Stimulated activated memory B cell treated with anti-CD40 and anti-IgM and Interleukin-4, amounts not matched to agents 10 μg/mL and 1 μg/mL and 100 μg/mL, for 72 hours (primary cell): ENCODE data around the gene MTF1.

Experiments
- ATAC-seq: fragments of 150-1000 bp; cut with Tn5 transposase; 2 replicates; pipeline ENCODE4 v1.10.0; 2021
- H3K27ac Mint-ChIP-seq: one replicate; pipeline ENCODE4 v1.8.0; 2022; ENCODE audit warnings: mild to moderate bottlenecking, mixed read lengths
- H3K27me3 Mint-ChIP-seq: one replicate; pipeline ENCODE4 v1.8.0; 2022; ENCODE audit warnings: mixed read lengths
- H3K36me3 Mint-ChIP-seq: one replicate; pipeline ENCODE4 v1.8.0; 2022; ENCODE audit warnings: mixed read lengths
- H3K4me1 Mint-ChIP-seq: one replicate; pipeline ENCODE4 v1.8.0; 2022; ENCODE audit warnings: mixed read lengths
- H3K4me3 Mint-ChIP-seq: one replicate; pipeline ENCODE4 v1.8.0; 2022; ENCODE audit warnings: mild to moderate bottlenecking, moderate library complexity, mixed read lengths
- H3K9me3 Mint-ChIP-seq: one replicate; pipeline ENCODE4 v1.8.0; 2022; ENCODE audit warnings: mixed read lengths

The MTF1 gene

DNA sequence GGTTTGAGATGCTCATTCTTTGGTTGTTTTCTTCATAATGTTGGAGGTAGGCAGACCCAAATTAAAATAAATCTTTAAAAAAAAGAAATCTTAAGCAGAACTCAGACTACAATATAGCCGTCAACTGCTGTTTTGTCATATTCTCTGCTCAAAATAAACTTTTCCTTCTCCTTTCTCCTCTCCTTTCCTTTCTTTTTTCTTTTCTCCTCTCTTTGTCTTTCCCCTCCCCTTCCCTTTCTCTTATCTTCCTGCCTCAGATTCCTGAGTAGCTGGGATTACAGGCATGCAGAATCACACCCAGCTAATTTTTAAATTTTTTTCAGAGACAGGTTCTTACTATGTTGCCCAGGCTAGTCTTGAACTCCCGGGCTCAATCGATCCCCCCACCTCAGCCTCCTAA, 24.8 kb upstream of the MTF1 start:
- no peak overlapping the region for H3K4me3 Mint-ChIP-seq
- H3K9me3 Mint-ChIP-seq, result no peaks in the 10 kb centered on the region
- no peak for ATAC-seq
- H3K4me1 Mint-ChIP-seq, result no peaks in the 10 kb centered on the region
- no peak overlapping the region for H3K27ac Mint-ChIP-seq
- H3K27me3 Mint-ChIP-seq, result no peaks in the 10 kb centered on the region
- peaks cover 67% of the 10 kb centered on the region for H3K36me3 Mint-ChIP-seq

DNA sequence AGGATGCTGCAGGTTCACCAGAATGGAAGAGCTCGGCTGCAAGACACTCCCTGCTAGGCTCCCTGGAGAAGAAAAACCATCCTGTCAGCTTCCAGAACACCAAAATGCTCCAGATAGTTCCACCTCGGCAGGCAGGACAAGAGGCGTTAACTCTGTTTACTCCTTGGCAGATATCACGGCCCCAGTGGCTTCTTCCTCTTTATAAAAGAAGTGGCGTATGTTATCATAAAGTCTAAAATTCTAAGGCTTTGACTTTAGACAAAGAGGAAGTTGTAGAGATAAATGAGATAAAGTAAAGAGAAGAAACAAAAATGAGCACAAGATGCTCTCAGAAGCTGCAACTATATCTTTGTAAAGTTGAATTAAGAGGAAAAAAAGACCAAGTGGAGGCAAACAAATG, 24.3 kb upstream of the MTF1 start:
- H3K4me3 Mint-ChIP-seq, result no peak overlapping the region
- no peak for ATAC-seq
- H3K36me3 Mint-ChIP-seq, result peaks cover 67% of the 10 kb centered on the region
- H3K27ac Mint-ChIP-seq, result no peak overlapping the region
- no peaks in the 10 kb centered on the region for H3K9me3 Mint-ChIP-seq
- no peaks in the 10 kb centered on the region for H3K27me3 Mint-ChIP-seq
- no peaks in the 10 kb centered on the region for H3K4me1 Mint-ChIP-seq

DNA sequence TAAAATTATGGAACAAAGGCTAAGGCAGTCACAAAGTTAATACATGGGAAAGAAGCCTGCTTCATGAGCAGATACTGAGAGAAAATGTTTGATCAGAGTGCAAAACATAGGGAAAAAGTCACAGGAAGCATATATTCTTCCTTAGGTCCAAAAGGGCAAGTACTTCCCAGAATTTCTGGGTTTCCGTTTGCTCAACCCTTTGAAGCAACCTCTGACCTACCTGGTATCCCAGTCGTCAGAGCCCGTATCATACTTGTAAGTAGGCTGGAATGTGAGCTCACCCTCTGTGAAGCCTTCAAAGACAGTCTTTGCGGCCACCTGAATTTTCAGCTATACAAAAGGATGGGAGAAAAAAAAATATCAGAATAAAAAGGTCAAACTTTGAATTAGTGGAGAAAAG, 20.5 kb upstream of the MTF1 start:
- peaks cover 58% of the 10 kb centered on the region for H3K36me3 Mint-ChIP-seq
- no peaks in the 10 kb centered on the region for H3K27me3 Mint-ChIP-seq
- H3K4me1 Mint-ChIP-seq, result no peaks in the 10 kb centered on the region
- H3K4me3 Mint-ChIP-seq, result no peak overlapping the region
- H3K9me3 Mint-ChIP-seq, result no peaks in the 10 kb centered on the region
- H3K27ac Mint-ChIP-seq, result no peak overlapping the region
- no peak for ATAC-seq

DNA sequence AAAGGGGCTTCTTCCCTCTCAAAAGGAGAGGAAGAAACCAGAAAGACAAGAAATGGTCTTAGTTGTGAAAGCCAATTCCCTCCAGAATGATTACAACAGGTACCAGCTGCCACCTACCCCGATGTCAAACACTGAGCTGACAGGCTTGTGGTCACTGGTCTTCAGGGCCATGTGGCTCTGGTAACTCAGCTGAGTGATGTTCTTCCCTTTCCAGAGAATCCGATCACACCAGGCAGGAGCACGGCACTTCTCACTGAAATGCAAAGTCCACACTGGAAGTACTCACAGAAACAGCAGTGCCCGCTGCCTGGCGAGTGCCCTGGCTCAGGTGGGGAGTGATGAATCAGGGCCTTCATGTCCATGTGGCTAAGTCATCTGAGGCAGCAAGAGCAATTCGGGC, 18.7 kb upstream of the MTF1 start:
- Mint-ChIP-seq H3K27me3 (no peaks in the 10 kb centered on the region), H3K36me3 (peaks cover 58% of the 10 kb centered on the region), H3K4me1 (no peaks in the 10 kb centered on the region), H3K27ac (no peak overlapping the region), H3K9me3 (no peaks in the 10 kb centered on the region), H3K4me3 (no peak overlapping the region)
- no peak for ATAC-seq

DNA sequence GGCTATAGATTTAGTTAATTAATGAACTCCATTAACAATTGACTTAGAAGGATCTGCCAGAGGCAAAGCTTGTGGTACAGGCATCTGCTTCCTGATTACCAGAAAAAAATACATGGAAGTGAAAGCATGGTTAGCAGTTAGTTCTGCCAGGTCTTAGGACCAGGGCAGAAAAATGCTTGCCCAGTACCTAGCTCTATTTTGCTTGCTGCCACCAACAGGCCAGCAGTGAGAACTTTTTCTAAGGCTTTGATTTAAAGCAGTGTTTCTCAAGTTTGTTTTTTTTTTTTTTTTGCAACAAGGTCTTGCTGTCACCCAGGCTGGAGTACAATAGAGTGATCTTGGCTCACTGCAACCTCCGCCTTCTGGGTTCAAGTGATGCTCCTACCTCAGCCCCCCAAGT, 16.4 kb upstream of the MTF1 start:
- no peaks in the 10 kb centered on the region for H3K9me3 Mint-ChIP-seq
- H3K4me3 Mint-ChIP-seq, result no peak overlapping the region
- no peak for ATAC-seq
- peaks cover 44% of the 10 kb centered on the region for H3K36me3 Mint-ChIP-seq
- H3K4me1 Mint-ChIP-seq, result no peaks in the 10 kb centered on the region
- H3K27me3 Mint-ChIP-seq, result no peaks in the 10 kb centered on the region
- no peak overlapping the region for H3K27ac Mint-ChIP-seq

DNA sequence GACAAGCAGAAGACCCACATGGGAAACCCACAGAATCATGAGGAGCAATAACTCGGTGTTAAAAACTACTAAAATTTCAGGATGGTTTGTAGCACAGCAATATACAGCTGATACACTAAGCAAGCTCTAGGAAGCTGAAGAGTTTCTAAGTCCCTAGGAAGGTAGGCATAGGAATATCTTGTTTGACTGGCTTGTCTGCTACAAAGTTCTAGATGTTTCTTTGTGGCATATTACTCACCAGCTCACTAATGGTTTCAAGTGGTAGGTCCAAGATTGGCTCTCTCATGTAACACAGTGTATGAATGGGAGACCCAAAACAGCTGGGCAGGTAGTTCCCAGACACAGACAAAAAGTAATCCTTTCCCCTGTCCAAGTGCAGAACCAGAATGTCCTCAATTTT, 13.3 kb upstream of the MTF1 start:
- peaks cover 58% of the 10 kb centered on the region for H3K36me3 Mint-ChIP-seq
- no peak for ATAC-seq
- H3K9me3 Mint-ChIP-seq, result no peaks in the 10 kb centered on the region
- H3K4me3 Mint-ChIP-seq, result no peak overlapping the region
- no peaks in the 10 kb centered on the region for H3K27me3 Mint-ChIP-seq
- H3K27ac Mint-ChIP-seq, result no peak overlapping the region
- H3K4me1 Mint-ChIP-seq, result no peaks in the 10 kb centered on the region

DNA sequence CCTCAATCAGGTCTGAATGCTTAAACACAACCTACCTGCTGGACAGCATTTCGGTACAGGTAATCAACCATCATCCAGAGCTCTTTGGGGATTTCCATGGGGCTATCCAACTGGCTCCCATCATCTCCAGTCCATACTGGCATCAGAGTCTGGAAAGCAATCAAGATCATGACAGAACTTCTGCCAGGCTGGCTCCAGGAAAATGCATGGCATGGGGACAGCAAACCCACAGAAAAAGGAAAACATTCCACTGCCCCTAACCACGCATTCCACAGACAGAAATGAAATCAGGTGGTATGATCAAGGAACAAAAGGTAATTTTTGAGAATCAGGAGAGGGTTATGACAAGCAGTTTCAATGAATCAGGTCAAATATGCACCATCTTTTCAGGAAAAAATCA, 9.1 kb upstream of the MTF1 start:
- no peaks in the 10 kb centered on the region for H3K27me3 Mint-ChIP-seq
- peaks cover 57% of the 10 kb centered on the region for H3K36me3 Mint-ChIP-seq
- no peak overlapping the region for H3K4me3 Mint-ChIP-seq
- H3K9me3 Mint-ChIP-seq, result no peaks in the 10 kb centered on the region
- H3K27ac Mint-ChIP-seq, result no peak overlapping the region
- ATAC-seq, result no peak
- peaks cover 5% of the 10 kb centered on the region for H3K4me1 Mint-ChIP-seq

DNA sequence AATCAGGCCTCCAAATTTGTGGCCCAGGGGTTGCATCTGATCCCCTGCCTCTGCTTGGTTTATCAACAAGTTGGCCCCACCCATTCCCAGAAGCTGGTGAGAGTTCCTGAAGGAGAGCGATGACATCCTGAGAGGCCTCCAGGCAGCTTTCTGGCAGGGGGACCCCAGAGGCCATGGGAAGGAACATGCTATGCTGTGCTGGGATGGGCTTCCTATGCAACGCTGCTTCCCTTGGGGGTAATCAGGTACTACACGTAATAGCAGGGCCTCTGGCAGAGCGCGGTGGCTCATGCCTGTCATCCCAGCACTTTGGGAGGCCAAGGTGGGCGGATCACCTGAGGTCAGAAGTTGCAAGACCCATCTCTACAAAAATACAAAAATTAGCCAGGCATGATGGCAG, 8.4 kb upstream of the MTF1 start:
- H3K9me3 Mint-ChIP-seq, result no peaks in the 10 kb centered on the region
- peaks cover 52% of the 10 kb centered on the region for H3K36me3 Mint-ChIP-seq
- no peak overlapping the region for H3K27ac Mint-ChIP-seq
- H3K4me3 Mint-ChIP-seq, result no peak overlapping the region
- H3K27me3 Mint-ChIP-seq, result no peaks in the 10 kb centered on the region
- H3K4me1 Mint-ChIP-seq, result peaks cover 5% of the 10 kb centered on the region
- no peak for ATAC-seq

DNA sequence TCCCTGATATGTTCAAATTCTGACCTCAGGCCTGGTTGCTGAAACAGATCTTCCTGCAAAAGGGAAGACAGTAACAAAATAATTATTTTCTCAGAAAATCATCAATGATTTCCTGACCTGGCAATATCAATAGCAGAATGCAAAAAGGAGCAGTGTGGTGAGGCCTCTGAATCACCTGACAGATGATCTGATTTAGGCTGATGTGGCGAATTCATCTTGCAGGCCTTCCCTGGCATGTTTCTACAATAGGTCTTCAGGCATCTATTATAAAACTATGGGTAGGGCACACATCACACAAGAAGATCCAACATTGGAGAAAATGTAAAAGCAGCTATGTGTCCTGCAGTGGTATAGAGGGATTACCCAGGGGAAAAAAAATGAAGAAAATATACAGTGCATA, 7.1 kb upstream of the MTF1 start:
- no peak overlapping the region for H3K4me3 Mint-ChIP-seq
- H3K9me3 Mint-ChIP-seq, result no peaks in the 10 kb centered on the region
- no peak overlapping the region for H3K27ac Mint-ChIP-seq
- peaks cover 5% of the 10 kb centered on the region for H3K4me1 Mint-ChIP-seq
- H3K36me3 Mint-ChIP-seq, result peaks cover 60% of the 10 kb centered on the region
- no peaks in the 10 kb centered on the region for H3K27me3 Mint-ChIP-seq
- no peak for ATAC-seq

DNA sequence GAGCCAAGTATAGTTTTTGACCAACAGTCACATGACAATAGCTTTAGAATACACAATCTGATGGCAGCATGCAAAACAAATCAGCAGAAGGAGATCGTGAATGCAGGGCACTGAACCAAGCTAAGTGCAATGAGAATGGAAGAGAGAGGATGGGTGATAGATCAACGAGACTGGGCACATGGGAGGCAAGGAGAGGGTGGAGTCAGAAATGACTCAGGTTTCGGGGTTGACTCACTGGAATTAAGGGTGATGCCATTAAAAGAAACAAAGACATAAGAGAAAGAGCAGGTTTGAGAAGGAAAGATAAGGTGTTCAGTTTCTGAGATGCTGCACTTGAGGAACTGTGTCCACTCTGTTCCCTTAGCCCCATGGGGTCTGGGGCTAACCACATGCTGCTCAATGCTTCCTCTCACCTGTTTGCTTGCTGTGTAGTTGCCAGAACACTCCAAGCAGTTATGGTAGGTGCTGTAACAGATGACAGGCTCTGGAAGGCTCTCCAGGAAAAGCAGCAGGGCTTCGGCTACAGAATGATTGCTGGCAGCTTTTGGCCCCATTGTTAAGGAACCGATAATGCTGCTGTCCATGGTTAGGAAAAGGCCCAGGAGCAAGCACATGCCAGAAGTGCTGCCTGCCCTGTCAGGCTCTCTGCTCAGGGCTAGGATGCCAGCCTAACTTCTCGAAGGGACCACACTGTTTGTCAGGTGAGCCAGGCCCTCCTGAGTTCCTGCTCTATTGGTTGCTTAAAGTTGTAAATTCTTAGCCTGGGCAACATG, 6.1 kb upstream of the MTF1 start:
- no peak for ATAC-seq
- no peaks in the 10 kb centered on the region for H3K9me3 Mint-ChIP-seq
- peaks cover 5% of the 10 kb centered on the region for H3K4me1 Mint-ChIP-seq
- peaks cover 59% of the 10 kb centered on the region for H3K36me3 Mint-ChIP-seq
- H3K27ac Mint-ChIP-seq, result peak overlapping the region; percentile 9
- no peak overlapping the region for H3K4me3 Mint-ChIP-seq
- no peaks in the 10 kb centered on the region for H3K27me3 Mint-ChIP-seq

DNA sequence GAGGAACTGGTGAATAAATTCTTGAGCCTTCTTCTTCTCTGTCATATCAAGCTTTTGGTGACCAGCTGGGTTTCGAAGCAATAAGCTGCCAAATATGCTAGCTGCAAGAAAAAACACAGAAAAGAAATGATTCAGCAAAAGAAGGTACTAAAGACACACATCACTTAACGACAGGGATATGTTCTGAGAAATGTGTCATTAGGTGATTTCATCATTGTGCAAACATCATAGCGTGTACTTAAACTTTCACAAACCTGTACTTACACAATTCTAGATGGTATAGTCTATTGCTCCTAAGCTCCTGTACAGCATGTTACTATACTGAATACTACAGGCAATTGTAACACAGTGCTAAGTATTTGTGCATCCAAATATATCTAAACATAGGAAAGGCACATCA, 2.9 kb upstream of the MTF1 start:
- Mint-ChIP-seq H3K27me3 (no peaks in the 10 kb centered on the region), H3K27ac (no peak overlapping the region), H3K36me3 (peaks cover 38% of the 10 kb centered on the region), H3K4me3 (no peak overlapping the region), H3K9me3 (no peaks in the 10 kb centered on the region), H3K4me1 (peaks cover 15% of the 10 kb centered on the region)
- no peak for ATAC-seq

DNA sequence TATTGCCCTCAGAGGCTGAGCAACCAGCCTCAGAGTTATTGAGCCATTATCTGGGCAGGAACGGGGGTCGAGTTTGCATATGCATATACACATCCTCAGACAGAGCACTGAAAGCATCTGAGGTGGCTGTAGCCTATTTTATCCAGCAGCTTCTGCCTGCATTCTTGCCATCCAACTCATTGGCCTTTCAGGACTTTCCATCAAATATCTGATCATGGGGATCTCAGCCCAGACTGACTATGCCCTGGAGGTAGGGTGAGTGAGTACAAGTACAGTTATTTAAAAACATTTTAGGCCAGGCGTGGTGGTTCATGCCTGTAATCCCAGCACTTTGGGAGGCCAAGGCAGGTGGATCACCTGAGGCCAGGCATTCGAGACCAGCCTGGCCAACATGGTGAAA, 1.8 kb upstream of the MTF1 start:
- peaks cover 23% of the 10 kb centered on the region for H3K4me1 Mint-ChIP-seq
- no peaks in the 10 kb centered on the region for H3K27me3 Mint-ChIP-seq
- no peak overlapping the region for H3K27ac Mint-ChIP-seq
- no peaks in the 10 kb centered on the region for H3K9me3 Mint-ChIP-seq
- H3K36me3 Mint-ChIP-seq, result peaks cover 35% of the 10 kb centered on the region
- ATAC-seq, result no peak
- H3K4me3 Mint-ChIP-seq, result no peak overlapping the region

DNA sequence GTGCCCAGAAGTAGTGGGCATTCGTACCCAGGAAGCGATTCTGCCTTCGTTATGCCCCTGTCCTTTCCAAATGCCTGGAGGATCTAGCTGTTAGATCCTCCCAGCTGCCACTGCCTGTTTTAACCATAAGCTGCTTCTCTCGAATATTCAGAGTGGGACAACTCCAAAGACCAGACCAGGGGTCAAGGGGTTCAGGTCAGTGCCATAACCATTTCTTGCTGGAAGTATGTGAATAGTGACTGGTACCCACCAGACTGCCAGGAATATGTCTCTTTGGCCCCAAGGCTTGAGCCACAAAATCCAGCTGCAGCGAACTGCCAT, 914 bp upstream of the MTF1 start:
- H3K4me1 Mint-ChIP-seq, result peaks cover 24% of the 10 kb centered on the region
- H3K4me3 Mint-ChIP-seq, result peak overlapping the region; percentile 93
- peaks cover 33% of the 10 kb centered on the region for H3K36me3 Mint-ChIP-seq
- ATAC-seq, result no peak
- H3K9me3 Mint-ChIP-seq, result no peaks in the 10 kb centered on the region
- no peaks in the 10 kb centered on the region for H3K27me3 Mint-ChIP-seq
- H3K27ac Mint-ChIP-seq, result peak overlapping the region; percentile 87

DNA sequence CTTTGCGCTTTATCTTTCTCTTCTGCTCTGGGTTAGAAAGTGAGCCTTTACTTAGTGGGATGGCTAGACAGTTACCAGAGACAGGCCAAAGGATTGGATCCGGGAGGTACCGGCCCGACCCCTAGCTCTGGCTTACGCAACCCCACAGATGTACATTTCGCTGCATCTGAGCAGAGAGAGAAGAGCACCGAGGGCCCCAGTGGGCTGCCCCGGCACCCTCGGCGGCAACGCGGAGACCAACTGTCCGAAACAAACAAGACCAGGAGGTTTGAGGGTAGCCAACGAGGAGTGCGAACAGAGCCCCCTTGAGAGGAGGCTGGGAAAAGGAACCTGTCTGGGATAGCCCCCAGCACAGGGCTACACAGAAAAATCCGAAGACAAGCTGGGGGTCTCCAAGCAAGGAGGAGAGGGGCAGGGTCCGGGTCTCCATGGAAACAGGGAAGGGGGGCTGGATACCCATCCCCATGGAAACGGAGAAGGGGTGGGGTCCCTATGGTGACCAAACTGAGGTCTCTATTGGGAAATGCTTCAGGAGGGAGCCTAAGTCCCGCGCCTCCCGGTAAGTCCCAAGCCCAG, 373 bp downstream of the MTF1 start:
- Mint-ChIP-seq H3K4me3 (peak overlapping the region; percentile 93), H3K4me1 (peaks cover 33% of the 10 kb centered on the region), H3K27me3 (no peaks in the 10 kb centered on the region), H3K9me3 (no peaks in the 10 kb centered on the region), H3K27ac (peak overlapping the region; percentile 87), H3K36me3 (peaks cover 34% of the 10 kb centered on the region)
- ATAC-seq, result no peak

DNA sequence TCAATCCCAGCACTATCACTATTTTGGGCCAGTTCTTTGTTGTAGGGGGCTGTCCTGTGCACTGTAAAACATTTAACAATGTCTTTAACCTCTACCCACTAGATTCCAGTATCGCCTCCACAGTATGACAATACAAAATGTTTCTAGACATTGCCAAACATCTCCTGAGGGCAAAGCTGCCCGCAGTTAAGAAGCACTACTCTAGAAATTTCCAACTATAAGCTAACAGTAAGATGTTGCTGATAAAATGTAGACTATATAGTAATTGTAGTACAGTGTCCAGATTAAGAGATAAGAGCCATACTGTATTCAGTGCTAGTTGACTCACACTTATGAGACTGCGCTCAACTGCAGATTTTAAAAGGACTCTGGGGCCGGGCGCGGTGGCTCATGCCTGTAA, 5.0 kb downstream of the MTF1 start:
- peaks cover 34% of the 10 kb centered on the region for H3K36me3 Mint-ChIP-seq
- H3K27ac Mint-ChIP-seq, result no peak overlapping the region
- H3K4me1 Mint-ChIP-seq, result peaks cover 27% of the 10 kb centered on the region
- H3K9me3 Mint-ChIP-seq, result no peaks in the 10 kb centered on the region
- ATAC-seq, result no peak
- H3K27me3 Mint-ChIP-seq, result no peaks in the 10 kb centered on the region
- H3K4me3 Mint-ChIP-seq, result no peak overlapping the region

DNA sequence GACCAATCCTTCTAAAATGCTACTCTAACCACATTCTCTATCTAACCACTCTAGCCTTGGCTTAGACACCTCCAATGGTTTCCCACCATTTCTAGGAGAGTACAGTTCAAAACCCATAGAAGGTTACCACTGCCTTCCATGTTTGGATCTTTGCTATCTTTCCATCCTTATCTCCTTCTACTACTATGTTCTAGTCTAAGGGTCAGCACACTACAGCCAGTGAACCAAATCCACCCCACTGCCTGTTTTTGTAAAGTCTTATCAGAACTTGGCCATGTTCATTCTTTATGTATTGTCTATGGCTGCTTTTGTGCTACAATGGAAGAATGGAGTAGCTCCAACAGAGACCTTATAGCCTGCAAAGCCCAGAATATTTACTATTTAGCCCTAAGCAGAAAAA, 6.2 kb downstream of the MTF1 start:
- Mint-ChIP-seq H3K36me3 (peaks cover 34% of the 10 kb centered on the region), H3K9me3 (no peaks in the 10 kb centered on the region), H3K27me3 (no peaks in the 10 kb centered on the region), H3K4me1 (peaks cover 27% of the 10 kb centered on the region), H3K27ac (no peak overlapping the region), H3K4me3 (no peak overlapping the region)
- ATAC-seq, result no peak
